ENCODE measurements around the gene TSSK1B.
"Not testable (repeated sequence)": the region's sequence is repeated elsewhere in the genome, so short reads cannot be mapped to it uniquely, and the experiment has no call there.

Gene TSSK1B

GRCh38 chr5:113405530-113405929 is 29.3 kb downstream of the TSSK1B start:
- no peak overlapping the region for H2BK12ac ChIP-seq (ENCODE audit: low read length)
- H3K9me3 ChIP-seq (replicated peaks in 1 of 2; ENCODE audit: control insufficient read depth in 2 of 2, insufficient read depth in 1 of 2, low read depth in 1 of 2, low read length in 2 of 2): no peaks in the 10 kb centered on the region
- H2AFZ ChIP-seq (ENCODE audit: low read length): no peak overlapping the region
- no peak overlapping the region for H3K4me3 ChIP-seq (ENCODE audit: low read length in 2 of 2)
- peaks cover 0 to 3% of the 10 kb centered on the region in 2 donors for H3K4me1 ChIP-seq (ENCODE audit: control insufficient read depth in 2 of 2, insufficient read depth in 1 of 2, low read depth in 1 of 2, low read length in 2 of 2)
- no peak overlapping the region for H2BK5ac ChIP-seq (ENCODE audit: low read length)
- H3K4me2 ChIP-seq (ENCODE audit: insufficient read depth, low read length, poor library complexity, severe bottlenecking): no peak overlapping the region
- DNase-seq (ENCODE audit: low spot score): no peak
- no peaks in the 10 kb centered on the region for H3K36me3 ChIP-seq (replicated peaks in 1 of 2; ENCODE audit: control insufficient read depth in 2 of 2, insufficient read depth in 2 of 2, low read length in 2 of 2)
- no peak overlapping the region for H4K91ac ChIP-seq (ENCODE audit: low read depth, low read length, poor library complexity)
- no peak overlapping the region for H2BK120ac ChIP-seq (ENCODE audit: low read depth, low read length)
- no peak overlapping the region for H2AK5ac ChIP-seq (ENCODE audit: low read depth, low read length)
- no peak overlapping the region for H3K4ac ChIP-seq (ENCODE audit: low read length)
- no peak overlapping the region for H3K14ac ChIP-seq (ENCODE audit: low read length)
- WGBS, 2 donors (ENCODE audit: extremely low coverage in 2 of 2, insufficient read length in 2 of 2, insufficient replicate concordance in 1 of 2): no CpG with 5 or more reads among the region's 6 CpGs
- H3K18ac ChIP-seq (ENCODE audit: low read length): no peak overlapping the region
- H3K27ac ChIP-seq (replicated peaks; ENCODE audit: low read length): no peak overlapping the region
- H3K23ac ChIP-seq (ENCODE audit: low read depth, low read length, poor library complexity): no peak overlapping the region
- no peak overlapping the region for H2BK15ac ChIP-seq (ENCODE audit: low read length)
- H3K27me3 ChIP-seq (ENCODE audit: control insufficient read depth in 3 of 3, insufficient read depth in 3 of 3, low read depth in 1 of 3, low read length in 3 of 3): peaks cover 0 to 30% (median 0%) of the 10 kb centered on the region in 3 experiments
- no peak overlapping the region for H3K9ac ChIP-seq (ENCODE audit: low read depth, low read length, poor library complexity)
- H4K8ac ChIP-seq (ENCODE audit: low read depth, low read length): no peak overlapping the region
- no peaks in the 10 kb centered on the region for H3K79me1 ChIP-seq (ENCODE audit: low read depth, low read length)

- Histone ChIP-seq H3K36me3 (replicated peaks in 1 of 2; ENCODE audit: control insufficient read depth in 2 of 2, insufficient read depth in 2 of 2, low read length in 2 of 2) (no peaks in the 10 kb centered on the region), H2BK5ac (ENCODE audit: low read length) (no peak overlapping the region), H3K79me1 (ENCODE audit: low read depth, low read length) (no peaks in the 10 kb centered on the region), H3K4ac (ENCODE audit: low read length) (no peak overlapping the region), H3K27me3 (ENCODE audit: control insufficient read depth in 3 of 3, insufficient read depth in 3 of 3, low read depth in 1 of 3, low read length in 3 of 3) (peaks cover 0 to 30% (median 0%) of the 10 kb centered on the region in 3 experiments), H3K9ac (ENCODE audit: low read depth, low read length, poor library complexity) (no peak overlapping the region), H3K9me3 (replicated peaks in 1 of 2; ENCODE audit: control insufficient read depth in 2 of 2, insufficient read depth in 1 of 2, low read depth in 1 of 2, low read length in 2 of 2) (no peaks in the 10 kb centered on the region), H4K91ac (ENCODE audit: low read depth, low read length, poor library complexity) (no peak overlapping the region), H3K14ac (ENCODE audit: low read length) (no peak overlapping the region), H3K4me2 (ENCODE audit: insufficient read depth, low read length, poor library complexity, severe bottlenecking) (no peak overlapping the region), H3K4me1 (ENCODE audit: control insufficient read depth in 2 of 2, insufficient read depth in 1 of 2, low read depth in 1 of 2, low read length in 2 of 2) (peaks cover 0 to 3% of the 10 kb centered on the region in 2 donors), H2BK12ac (ENCODE audit: low read length) (no peak overlapping the region), H2BK15ac (ENCODE audit: low read length) (no peak overlapping the region), H3K27ac (replicated peaks; ENCODE audit: low read length) (no peak overlapping the region), H2AK5ac (ENCODE audit: low read depth, low read length) (no peak overlapping the region), H2BK120ac (ENCODE audit: low read depth, low read length) (no peak overlapping the region), H3K4me3 (ENCODE audit: low read length in 2 of 2) (no peak overlapping the region), H2AFZ (ENCODE audit: low read length) (no peak overlapping the region), H4K8ac (ENCODE audit: low read depth, low read length) (no peak overlapping the region), H3K18ac (ENCODE audit: low read length) (no peak overlapping the region), H3K23ac (ENCODE audit: low read depth, low read length, poor library complexity) (no peak overlapping the region)
- DNase-seq (ENCODE audit: low spot score): no peak
- WGBS, 2 donors (ENCODE audit: extremely low coverage in 2 of 2, insufficient read length in 2 of 2, insufficient replicate concordance in 1 of 2): no CpG with 5 or more reads among the region's 2 CpGs
These were observed 30.5 kb downstream of the TSSK1B start for GRCh38 chr5:113404269-113404668.

DNA sequence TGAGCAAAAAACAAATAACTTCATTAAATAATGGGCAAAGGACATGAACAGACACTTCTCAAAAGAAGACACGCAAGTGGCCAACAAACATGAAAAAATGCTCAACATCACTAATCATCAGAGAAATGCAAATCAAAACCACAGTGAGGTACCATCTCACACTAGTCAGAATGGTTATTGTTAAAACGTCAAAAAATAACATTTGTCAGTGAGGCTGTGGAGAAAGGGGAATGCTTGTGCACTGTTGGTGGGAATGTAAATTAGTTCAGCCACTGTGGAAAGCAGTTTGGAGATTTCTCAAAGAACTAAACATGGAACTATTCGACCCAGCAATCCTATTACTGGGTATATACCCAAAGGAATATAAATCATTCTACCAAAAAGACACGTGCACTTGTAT is 36.8 kb downstream of the TSSK1B start:
- not testable (repeated sequence) for H3K18ac ChIP-seq (ENCODE audit: low read length); H3K23ac ChIP-seq (ENCODE audit: low read depth, low read length, poor library complexity); H2BK12ac ChIP-seq (ENCODE audit: low read length); H2AFZ ChIP-seq (ENCODE audit: low read length); H3K14ac ChIP-seq (ENCODE audit: low read length); H3K4me3 ChIP-seq (ENCODE audit: low read length in 2 of 2); H4K8ac ChIP-seq (ENCODE audit: low read depth, low read length); H3K4ac ChIP-seq (ENCODE audit: low read length); H2BK5ac ChIP-seq (ENCODE audit: low read length); H2AK5ac ChIP-seq (ENCODE audit: low read depth, low read length); H3K9me3 ChIP-seq (replicated peaks in 1 of 2; ENCODE audit: control insufficient read depth in 2 of 2, insufficient read depth in 1 of 2, low read depth in 1 of 2, low read length in 2 of 2); H3K4me1 ChIP-seq (ENCODE audit: control insufficient read depth in 2 of 2, insufficient read depth in 1 of 2, low read depth in 1 of 2, low read length in 2 of 2); H3K27me3 ChIP-seq (ENCODE audit: control insufficient read depth in 3 of 3, insufficient read depth in 3 of 3, low read depth in 1 of 3, low read length in 3 of 3); H3K79me1 ChIP-seq (ENCODE audit: low read depth, low read length); H2BK15ac ChIP-seq (ENCODE audit: low read length); DNase-seq (ENCODE audit: low spot score); H3K36me3 ChIP-seq (replicated peaks in 1 of 2; ENCODE audit: control insufficient read depth in 2 of 2, insufficient read depth in 2 of 2, low read length in 2 of 2); H3K9ac ChIP-seq (ENCODE audit: low read depth, low read length, poor library complexity); H2BK120ac ChIP-seq (ENCODE audit: low read depth, low read length); H4K91ac ChIP-seq (ENCODE audit: low read depth, low read length, poor library complexity); H3K4me2 ChIP-seq (ENCODE audit: insufficient read depth, low read length, poor library complexity, severe bottlenecking); H3K27ac ChIP-seq (replicated peaks; ENCODE audit: low read length)
- WGBS, 2 donors (ENCODE audit: extremely low coverage in 2 of 2, insufficient read length in 2 of 2, insufficient replicate concordance in 1 of 2): no CpG with 5 or more reads among the region's 4 CpGs

DNA sequence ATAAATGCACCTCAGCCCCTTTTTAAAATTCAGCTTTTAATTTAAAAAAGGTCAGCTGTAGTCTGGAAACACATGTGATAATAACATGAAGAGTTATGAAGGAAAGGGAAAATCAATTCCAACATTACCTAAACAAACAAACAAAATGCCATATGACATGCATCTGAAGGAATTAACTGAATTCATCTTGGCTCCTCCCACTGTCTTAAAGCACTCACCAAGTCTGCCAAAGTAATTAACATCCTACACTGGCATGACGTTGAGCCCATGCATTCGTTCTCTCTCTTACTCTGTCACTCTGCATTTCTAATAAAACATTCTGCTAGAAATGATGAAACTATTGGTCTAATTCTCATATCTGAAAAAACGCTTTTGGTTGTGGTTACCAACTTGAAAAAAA is 37.7 kb downstream of the TSSK1B start:
- DNase-seq (ENCODE audit: low spot score): no peak
- no peak overlapping the region for H2AFZ ChIP-seq (ENCODE audit: low read length)
- no peaks in the 10 kb centered on the region for H3K9me3 ChIP-seq (replicated peaks in 1 of 2; ENCODE audit: control insufficient read depth in 2 of 2, insufficient read depth in 1 of 2, low read depth in 1 of 2, low read length in 2 of 2)
- no peak overlapping the region for H3K18ac ChIP-seq (ENCODE audit: low read length)
- H3K23ac ChIP-seq (ENCODE audit: low read depth, low read length, poor library complexity): no peak overlapping the region
- H3K36me3 ChIP-seq (replicated peaks in 1 of 2; ENCODE audit: control insufficient read depth in 2 of 2, insufficient read depth in 2 of 2, low read length in 2 of 2): no peaks in the 10 kb centered on the region
- H2BK5ac ChIP-seq (ENCODE audit: low read length): no peak overlapping the region
- no peak overlapping the region for H2BK120ac ChIP-seq (ENCODE audit: low read depth, low read length)
- H4K91ac ChIP-seq (ENCODE audit: low read depth, low read length, poor library complexity): no peak overlapping the region
- H2AK5ac ChIP-seq (ENCODE audit: low read depth, low read length): no peak overlapping the region
- no CpG with 5 or more reads among the region's 3 CpGs for WGBS, 2 donors (ENCODE audit: extremely low coverage in 2 of 2, insufficient read length in 2 of 2, insufficient replicate concordance in 1 of 2)
- H3K4me1 ChIP-seq (ENCODE audit: control insufficient read depth in 2 of 2, insufficient read depth in 1 of 2, low read depth in 1 of 2, low read length in 2 of 2): no peaks in the 10 kb centered on the region
- no peak overlapping the region for H3K4me3 ChIP-seq (ENCODE audit: low read length in 2 of 2)
- no peaks in the 10 kb centered on the region for H3K79me1 ChIP-seq (ENCODE audit: low read depth, low read length)
- no peak overlapping the region for H2BK12ac ChIP-seq (ENCODE audit: low read length)
- H4K8ac ChIP-seq (ENCODE audit: low read depth, low read length): no peak overlapping the region
- no peak overlapping the region for H3K4me2 ChIP-seq (ENCODE audit: insufficient read depth, low read length, poor library complexity, severe bottlenecking)
- H3K27ac ChIP-seq (replicated peaks; ENCODE audit: low read length): no peak overlapping the region
- H2BK15ac ChIP-seq (ENCODE audit: low read length): no peak overlapping the region
- no peak overlapping the region for H3K14ac ChIP-seq (ENCODE audit: low read length)
- H3K4ac ChIP-seq (ENCODE audit: low read length): no peak overlapping the region
- H3K9ac ChIP-seq (ENCODE audit: low read depth, low read length, poor library complexity): no peak overlapping the region
- H3K27me3 ChIP-seq (ENCODE audit: control insufficient read depth in 3 of 3, insufficient read depth in 3 of 3, low read depth in 1 of 3, low read length in 3 of 3): no peaks in the 10 kb centered on the region

Measured in neuronal stem cell (in vitro differentiated cells).